HG02938 (cell line): ENCODE results near the gene TNFAIP3.
A peak's percentile ranks its signal among the peaks of the same experiment; 100 is the strongest.

Experiments
- ATAC-seq: cut with Tn5 transposase; IDR thresholded peaks from one replicate; pipeline ENCODE4 v1.9.1; 2021; ENCODE audit warnings: mild to moderate bottlenecking, moderate library complexity; ENCODE audit not compliant: unreplicated experiment

Gene TNFAIP3

DNA sequence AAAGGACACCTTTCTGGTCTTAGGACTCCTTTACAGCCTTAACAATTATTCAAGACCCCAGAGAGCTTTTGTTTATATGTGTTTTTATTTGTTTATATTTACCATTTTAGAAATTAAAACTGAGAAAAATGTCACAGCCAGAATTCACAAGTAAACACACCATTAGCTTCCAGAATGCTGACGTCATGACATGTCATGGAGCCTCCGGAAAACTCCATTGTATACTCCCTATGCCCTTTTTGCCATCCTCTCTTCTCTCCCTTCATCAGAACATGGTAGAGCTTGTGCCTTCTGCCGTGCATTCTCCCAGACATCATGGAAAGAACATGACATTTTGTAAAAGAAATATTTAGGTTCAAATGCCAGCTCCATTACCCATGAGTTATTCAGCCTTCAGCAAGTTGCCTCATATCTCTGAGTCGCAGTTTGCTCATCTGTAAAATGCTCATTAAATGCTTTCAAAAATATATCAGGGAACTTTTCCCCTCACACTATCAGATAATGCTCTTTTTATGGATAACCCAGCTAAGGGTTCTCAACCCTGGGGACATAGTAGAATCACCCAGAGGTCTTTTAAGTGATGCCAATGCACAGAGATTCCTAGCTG lies 27.8 kb downstream of the TNFAIP3 start:
- no peak for ATAC-seq

DNA sequence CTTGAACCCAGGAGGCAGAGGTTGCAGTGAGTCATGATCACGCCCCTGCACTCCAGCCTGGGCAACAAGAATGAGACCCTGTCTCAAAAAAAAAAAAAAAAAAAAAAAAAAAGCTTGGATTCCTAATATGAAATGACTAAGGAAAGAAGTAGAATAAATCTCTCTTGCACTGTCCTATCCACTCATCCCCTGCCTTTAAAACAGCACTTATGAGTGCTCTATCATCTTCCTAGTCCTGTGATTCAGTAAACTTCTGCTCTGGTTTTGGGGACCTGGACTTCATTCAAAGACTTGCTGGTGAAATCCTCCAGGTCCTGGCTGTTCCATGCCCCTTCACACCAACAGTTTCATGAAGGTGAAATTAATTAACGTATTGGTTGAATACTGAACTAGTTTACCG lies 29.6 kb downstream of the TNFAIP3 start:
- no peak for ATAC-seq

DNA sequence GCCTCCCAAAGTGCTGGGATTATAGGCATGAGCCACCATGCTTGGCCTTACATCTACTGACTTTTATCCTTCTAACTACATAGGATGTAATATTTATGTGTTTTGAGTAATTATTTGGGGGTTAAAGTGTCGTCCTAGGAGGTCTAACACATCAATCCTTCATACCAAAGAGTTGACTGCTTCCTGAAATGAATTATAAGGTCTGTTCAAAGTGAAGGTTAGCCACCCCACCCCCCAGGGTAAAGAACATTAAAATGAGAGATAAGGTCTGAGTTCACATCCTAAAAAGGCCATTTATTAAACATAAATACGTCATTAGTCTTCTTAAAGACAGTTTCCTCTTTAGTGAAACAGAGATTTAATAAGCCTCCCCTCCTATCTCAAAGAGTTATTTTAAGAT lies 33.8 kb downstream of the TNFAIP3 start:
- no peak for ATAC-seq

DNA sequence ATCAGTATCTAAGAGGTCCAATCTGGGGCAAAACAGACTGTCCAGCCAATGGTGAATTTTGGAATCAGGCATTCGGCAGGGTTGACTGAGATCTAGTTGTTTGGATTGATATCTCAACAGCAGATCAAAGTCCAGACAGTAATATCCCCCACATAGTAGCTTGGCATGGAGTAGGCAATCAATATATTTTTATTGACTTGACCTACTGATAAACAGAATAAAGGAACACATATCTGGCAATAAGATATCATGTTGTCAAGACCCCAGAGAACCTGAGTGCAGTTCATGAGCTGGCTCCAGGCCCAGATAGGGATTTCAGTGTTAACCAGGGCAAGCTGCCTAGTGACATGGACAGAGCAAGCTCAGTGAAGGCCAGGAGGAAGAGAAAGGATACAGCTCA lies 34.4 kb downstream of the TNFAIP3 start:
- ATAC-seq: no peak

DNA sequence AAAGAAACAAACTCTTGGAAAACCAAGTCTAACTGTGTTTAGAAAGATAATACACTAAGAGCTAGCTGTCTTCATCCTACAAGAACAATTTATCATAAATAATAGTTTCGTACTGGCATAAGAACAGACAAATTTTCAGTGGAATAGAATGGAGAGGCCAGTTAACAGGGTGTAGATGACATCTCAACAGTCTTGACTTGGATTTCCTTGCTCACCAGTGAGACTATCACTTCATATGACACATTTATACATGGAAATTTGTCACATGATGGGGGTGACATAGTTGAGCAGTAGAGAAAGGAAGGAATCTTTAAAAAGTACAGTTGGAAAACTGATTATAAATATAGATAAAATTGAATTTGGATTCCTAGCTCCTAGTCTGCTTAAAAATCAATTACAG lies 35.6 kb downstream of the TNFAIP3 start:
- no peak for ATAC-seq

DNA sequence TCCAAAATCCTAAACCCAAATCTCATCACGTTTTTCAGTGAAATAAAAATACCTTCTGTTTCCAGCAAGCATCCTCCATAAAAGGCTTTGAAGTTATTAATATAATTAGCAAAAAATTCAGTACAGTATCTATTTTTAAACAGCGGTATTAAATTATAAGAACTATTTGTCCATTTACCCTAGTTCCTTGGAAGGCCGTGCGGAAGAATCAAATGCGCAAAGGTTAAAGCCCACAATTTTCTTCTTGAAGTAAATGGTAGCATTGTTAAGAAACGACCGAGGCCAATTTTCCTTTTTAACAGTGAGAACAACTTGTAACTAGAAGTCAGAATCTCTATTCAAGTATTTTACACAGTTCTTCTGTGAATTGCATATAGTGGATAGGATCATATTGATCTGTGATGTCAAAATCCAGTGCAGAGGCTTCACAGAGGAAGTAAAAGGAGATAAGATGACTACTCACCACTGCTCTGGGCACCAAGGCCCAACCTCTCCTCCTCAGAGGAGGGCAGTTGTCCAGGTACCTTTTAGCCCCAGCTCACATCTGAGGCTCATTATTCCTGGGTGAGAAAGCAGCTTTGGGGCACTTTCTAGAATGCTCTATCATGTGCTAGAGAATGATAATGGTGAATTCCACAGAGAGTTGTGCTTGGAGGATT lies 36.3 kb downstream of the TNFAIP3 start:
- no peak for ATAC-seq

DNA sequence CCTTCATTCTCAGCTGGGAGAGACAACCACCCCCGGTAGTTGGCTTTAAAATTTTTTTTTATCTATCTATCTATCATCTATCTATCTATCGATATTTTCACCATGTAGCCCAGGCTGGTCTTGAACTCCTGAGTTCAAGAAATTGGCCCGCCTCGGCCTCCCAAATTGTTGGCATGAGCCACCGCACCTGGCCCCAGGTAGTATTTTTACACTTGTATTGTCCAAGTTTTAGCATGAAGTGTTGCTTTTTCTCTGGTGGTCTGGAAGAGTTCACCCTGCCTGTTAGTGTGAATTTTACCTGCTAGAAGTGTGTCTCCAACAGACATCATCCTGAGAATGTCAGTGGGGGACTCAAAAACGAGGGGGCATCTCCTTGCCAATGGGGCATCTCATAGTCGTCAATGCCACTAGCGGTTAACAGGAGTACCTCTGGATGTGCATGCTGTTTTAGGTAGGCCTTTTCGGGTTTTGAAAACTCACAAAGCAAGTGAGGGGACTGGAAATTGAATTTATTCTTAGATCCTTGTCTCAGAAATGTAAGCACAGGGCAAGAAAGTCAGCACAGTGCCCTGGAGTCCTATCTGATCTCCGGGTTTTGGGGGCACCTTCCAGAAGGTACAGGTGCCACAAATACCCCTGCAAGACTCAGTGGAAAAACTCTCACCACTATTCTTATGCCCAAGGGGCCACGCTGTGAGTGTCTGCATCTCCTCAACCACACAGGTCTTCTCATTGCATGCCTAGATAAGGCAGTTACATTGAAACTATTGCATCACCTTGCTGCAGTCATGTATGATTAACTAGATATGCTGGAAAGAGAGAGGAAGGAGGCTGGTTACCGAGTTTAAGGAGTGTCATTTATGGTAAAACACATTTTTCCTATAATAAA lies 37.1 kb downstream of the TNFAIP3 start:
- ATAC-seq: peak; percentile 77

DNA sequence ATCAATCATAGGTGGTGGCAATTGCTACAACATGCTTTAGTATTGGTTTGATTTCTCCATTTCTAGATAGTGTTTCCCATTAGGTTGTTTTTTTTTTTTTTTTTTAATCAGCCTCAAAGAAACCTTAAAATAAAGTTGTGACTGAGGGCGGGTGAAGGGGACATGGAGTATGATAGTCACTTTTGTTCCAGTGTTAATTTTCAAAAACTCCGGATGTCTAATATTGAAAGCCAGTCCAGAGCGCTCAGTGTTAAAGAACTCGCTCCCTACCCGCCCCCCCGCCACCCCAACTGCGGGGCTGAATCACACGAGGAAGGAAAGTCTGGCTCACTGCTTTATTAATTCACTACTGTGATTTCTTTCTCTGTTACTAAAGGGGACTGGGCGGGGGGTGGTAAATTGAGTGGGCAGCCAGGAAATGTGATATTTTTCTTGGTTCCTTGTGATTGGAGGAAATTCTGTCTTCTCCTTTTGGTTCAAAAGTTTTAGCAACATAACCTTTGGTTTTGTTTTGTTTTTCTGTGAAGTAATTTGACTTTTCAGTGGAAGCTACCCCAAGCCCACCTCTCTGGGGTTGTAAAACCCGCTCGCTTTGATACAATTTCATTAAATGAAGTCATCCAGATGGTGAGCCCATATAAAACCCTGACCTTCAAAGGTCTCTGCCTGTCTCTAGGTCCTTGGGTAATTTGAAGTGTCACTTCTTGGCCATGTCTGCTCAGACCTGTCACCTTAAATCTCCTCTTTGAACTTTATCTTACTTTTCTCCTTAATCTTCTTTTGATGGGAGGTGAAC lies 38.0 kb downstream of the TNFAIP3 start:
- ATAC-seq: peak; percentile 35

DNA sequence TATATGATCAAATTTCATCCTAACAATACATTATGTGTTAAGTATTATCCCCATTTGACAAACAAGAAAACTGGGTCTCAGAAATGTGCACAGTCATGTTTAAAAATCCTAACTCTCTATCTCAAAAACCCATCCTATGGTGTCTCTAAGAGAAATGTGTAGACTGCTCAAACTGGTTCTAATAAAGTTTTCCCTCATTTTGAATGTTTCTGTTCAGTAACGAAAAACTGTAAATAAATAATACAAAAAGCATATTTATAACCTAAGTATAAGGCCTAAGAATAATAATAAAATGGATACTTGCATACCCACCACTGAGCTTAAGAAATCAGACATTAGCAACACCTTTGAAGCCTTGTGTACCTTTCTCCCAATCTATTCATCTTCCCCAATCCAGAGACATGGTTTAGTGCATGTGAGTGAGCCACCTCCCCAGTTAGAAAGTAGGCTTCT lies 39.0 kb downstream of the TNFAIP3 start:
- ATAC-seq: no peak

DNA sequence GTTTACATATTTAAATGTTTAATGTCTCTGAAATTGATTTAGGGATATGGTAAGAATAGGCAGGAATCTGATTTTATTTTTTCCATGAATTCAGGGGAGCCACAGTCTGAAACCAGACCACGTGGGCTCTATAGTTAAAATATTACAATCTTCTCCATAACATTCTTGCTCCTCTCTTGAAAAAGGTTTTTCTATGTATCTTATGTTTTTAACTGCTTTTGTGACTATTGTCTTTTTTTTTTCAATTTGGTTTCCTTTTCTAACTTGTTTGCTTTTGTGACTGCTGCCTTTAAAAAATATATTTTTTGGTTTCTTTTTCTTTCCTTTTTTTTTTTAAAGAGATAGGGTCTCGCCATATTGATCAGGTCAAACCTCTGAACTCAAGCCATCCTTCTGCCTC lies 40.1 kb downstream of the TNFAIP3 start:
- no peak for ATAC-seq

DNA sequence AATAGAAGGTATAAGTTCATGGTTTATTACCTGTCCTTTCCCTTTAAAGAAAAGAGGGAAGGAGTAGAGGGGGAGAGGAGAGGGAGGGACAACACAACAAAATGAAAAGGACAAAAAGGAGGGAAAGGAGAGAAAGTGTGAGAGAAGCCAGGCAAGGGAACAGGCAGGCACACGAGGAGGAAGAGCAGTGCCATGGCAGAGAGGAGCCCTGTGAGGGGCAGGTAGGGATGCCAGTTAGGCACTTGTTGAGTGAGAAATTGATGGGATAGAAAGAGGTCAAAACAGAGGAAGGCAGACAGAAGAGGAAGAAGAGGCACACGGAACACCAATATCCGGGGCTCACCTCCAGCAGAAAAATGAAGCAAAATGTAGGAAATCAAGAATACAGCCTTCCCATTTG lies 42.5 kb downstream of the TNFAIP3 start:
- no peak for ATAC-seq

DNA sequence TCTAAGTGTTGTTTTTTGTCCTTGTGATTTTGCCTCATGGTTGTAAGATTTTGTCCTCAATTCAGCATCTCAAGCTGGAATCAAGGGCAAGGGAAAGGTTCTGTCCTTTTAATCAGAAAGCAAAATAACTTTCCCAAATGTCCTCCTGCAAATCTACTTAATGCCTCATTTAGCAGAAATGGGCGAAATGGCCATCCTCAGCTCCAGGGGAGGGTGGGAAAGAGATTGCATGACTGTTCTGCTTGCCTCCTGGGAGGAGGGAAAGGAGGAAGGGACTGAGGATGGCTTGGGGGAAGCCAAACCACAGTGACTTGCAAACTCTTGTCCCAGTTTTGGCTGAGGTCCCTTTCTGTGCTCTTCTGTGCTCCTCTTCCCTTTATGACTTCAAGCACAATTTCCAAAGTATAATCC lies 43.4 kb downstream of the TNFAIP3 start:
- ATAC-seq: no peak

DNA sequence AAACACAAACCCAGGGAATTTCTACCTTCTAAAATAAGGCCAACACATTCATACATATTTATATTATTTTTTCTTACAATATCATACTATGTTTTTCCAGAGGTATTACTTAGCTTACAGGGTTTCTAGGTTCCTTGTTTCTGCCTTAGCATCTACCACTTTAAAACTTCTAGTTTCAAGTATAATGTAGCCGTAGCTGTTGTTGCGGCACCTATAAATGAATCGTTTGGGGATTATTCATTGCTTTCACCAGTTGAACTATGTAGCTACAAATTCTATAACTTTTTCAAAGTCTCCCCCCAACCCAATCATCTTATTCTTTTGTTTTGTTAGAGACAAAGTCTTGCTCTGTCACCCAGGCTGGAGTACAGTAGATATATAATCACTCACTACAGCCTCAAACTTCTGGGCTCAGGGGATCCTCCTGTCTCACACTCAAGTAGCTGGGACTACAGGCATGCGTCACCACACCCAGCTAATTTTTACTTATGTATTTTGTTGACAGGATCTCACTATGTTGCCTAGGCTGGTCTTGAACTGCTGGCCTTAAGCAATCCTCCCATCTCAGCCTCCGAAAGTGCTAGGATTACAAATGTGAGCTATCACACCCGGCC lies 43.9 kb downstream of the TNFAIP3 start:
- no peak for ATAC-seq

DNA sequence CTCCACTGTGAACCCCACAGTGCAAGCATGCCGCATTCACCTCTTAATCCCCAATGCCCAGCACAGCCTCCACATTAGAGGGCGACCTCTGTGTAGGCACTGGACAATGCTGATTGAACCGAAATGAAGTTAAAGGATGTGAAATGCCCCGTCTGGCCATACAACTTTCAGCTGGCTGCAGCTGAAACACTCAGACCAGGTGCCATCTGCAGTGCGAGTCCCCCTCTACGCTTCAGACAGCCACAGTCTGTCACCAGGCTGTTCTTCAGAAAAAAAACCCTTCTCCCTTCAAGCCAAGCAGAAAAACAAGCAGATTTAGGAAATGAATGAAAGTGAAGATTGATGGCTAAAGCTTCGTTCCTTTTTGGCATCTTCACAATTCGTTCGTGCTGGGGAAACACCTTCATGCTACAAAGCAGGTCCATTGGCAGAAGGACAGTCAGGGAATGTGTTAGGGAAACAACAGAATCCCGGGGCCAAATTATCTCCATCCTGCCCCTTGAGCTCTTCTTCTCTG lies 44.7 kb downstream of the TNFAIP3 start:
- ATAC-seq: peak; percentile 36

DNA sequence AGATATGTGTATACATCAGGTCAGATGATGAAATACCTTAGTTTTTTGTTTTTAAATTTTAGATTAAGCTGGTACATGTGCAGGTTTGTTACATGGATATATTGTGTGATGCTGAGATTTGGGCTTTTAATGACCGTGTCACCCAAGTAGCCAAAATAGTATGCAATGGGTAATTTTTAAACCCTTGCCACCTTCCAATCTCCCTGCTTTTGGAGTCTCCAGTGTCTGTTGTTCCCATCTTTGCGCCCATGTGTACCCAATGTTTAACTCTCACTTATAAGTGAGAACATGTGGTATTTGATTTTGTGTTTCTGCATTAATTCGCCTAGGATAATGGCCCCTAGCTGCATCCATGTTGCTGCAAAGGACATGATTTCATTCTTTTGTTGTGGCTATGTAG lies 45.8 kb downstream of the TNFAIP3 start:
- ATAC-seq: no peak

DNA sequence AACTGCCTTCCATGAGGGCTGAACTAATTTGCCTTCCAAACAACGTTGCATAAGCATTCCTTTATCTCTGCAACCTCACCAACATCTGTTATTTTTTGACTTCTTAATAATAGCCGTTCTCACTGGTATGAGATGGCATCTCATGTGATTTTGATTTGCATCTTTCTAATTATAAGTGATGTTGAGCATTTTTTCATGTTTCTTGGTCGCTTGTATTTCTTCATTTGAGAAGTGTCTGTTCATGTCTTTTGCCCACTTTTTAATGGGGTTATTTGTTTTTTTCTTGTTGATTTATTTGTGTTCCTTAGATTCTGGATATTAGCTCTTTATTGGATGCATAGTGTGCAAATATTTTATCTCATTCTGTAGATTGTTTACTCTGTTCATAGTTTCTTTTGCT lies 46.4 kb downstream of the TNFAIP3 start:
- no peak for ATAC-seq

DNA sequence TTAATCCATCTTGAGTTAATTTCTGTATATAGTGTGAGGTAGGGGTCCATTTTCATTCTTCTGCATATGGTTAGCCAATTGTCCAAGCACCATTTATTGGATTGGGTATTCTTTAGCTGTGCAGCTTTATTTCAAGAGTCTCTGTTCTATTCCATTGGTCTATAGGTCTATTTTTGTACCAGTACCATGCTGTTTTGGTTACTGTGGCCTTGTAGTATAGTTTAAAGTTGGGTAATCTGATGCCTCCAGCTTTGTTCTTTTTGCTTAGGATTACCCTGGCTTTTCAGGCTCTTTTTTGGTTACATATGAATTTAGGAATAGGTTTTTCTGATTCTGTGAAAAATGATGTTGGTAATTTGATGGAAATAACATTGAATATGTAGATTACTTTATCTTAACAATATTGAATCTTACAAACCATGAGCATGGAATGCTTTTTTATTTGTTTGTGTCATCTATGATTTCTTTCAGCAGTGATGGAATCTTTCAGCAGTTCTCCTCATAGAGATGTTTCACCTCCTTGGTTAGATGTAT lies 47.0 kb downstream of the TNFAIP3 start:
- ATAC-seq: no peak

DNA sequence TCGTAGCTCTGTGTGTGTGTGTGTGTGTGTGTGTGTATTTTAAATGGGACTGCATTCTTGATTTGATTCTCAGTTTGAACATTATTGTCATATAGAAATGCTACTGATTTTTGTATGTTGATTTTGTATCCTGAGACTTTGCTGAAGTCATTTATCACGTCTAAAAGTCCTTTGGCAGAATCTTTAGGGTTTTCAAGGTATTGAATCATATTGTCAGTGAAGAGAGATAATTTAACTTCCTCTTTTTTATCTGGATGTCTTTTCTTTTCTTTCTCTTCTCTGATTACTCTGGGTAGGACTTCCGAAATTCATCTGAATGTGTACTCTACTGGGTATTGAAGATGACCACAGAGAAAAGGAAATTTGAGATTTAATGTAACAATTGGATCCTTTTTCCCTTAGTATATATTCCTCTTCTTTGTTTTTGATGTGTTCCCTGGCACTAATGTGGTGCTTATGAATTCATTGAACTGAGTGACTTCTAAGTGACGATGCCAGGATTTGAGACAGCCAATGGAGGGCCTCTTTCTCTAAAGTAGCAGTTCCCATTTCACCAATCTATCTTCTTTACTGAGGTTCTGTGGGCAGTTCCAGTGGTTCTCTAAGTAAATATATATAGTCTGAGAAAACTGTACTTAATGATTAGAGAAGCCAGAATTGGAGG lies 47.6 kb downstream of the TNFAIP3 start:
- no peak for ATAC-seq

DNA sequence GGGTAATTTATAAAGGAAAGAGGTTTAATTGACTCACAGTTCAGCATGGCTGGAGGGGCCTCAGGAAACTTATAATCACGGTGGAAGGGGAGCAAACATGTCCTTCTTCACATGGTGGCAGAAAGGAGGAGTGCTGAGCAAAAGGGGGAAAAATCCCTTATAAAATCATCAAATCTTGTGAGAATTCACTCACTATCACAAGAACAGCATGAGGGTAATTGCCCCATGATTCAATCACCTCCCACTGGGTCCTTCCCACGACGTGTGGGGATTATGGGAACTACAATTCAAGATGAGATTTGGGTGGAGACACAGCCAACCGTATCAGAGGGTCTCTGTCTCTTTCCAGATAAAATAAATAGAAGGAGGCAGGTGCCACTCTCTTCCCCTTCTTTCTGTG lies 48.7 kb downstream of the TNFAIP3 start:
- no peak for ATAC-seq
